Left renal pelvis (tissue), 4 donors: Measurements from ENCODE around the gene FRYL. TPM values are rescaled to one million over a fixed set of nuclear protein-coding genes. Genes with fewer than 3 reads are reported as not detected.
"Not testable (repeated sequence)": the region's sequence is repeated elsewhere in the genome, so short reads cannot be mapped to it uniquely, and the experiment has no call there.

Experiments used
- DNase-seq, 4 donors: peaks; one replicate each; pipeline ENCODE4 v3.0.0-alpha.2; 2013; ENCODE audit warnings: low read depth in 4 of 4, low spot score in 3 of 4
- polyA plus RNA-seq, 4 donors: library from polyadenylated mRNA; unstranded; fragments of 120-200 nt; gene quantifications; one replicate each; pipeline ENCODE4 v1.2.1, GENCODE V29; 2013; ENCODE audit not compliant: insufficient read length in 4 of 4

FRYL gene
- polyA plus RNA-seq, 4 donors = 47.9 to 60.7 (median 49.9) TPM

DNA sequence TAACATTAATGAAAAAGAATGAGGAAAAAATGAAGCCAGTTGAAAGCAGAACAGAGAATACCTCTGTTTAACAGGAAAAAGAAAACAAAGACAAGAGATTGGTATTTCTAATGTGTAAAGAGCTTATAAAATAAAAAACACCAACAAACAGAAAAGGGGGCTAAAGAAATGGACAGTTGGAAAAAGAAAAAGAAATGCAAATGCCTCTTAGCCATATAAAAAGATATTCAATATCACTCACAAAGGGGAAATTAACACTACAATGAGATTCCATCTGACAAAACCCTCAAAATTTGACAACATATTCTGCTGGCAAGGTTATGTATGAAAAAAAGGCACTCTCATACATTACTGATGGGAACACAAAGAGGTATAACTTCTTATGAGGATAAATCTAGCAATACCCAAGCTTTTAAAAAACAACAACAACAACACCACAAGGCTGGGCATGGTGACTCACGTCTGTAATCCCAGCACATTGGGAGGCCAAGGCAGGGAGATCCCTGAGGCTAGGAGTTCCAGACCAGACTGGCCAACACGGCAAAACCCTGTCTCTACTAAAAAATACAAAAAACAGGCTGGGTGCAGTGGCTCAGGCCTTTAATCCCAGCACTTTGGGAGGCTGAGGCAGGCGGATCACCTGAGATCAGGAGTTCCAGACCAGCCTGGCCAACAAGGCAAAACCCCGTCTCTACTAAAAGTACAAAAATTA is 75.8 kb downstream of the FRYL start:
- DNase-seq = no peak

DNA sequence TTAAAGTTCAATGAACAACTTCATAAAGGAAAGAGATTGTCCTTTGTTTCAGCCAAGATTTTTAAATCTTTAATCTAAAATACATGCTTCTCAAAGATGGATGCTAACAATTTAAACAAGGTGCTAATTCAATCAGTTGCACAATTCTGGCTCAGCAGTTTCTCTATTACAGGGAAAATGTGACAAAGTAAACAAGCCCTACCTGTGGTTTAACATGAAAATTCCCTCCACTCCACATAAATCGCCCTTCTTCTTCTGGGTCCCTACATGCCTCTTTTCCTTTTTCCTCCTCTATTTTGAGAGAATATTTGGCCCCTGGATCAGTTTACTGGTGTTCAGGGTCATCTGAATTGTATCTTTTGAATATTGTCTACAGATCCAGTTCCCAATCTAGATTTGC is 80.6 kb downstream of the FRYL start:
- no peak for DNase-seq

DNA sequence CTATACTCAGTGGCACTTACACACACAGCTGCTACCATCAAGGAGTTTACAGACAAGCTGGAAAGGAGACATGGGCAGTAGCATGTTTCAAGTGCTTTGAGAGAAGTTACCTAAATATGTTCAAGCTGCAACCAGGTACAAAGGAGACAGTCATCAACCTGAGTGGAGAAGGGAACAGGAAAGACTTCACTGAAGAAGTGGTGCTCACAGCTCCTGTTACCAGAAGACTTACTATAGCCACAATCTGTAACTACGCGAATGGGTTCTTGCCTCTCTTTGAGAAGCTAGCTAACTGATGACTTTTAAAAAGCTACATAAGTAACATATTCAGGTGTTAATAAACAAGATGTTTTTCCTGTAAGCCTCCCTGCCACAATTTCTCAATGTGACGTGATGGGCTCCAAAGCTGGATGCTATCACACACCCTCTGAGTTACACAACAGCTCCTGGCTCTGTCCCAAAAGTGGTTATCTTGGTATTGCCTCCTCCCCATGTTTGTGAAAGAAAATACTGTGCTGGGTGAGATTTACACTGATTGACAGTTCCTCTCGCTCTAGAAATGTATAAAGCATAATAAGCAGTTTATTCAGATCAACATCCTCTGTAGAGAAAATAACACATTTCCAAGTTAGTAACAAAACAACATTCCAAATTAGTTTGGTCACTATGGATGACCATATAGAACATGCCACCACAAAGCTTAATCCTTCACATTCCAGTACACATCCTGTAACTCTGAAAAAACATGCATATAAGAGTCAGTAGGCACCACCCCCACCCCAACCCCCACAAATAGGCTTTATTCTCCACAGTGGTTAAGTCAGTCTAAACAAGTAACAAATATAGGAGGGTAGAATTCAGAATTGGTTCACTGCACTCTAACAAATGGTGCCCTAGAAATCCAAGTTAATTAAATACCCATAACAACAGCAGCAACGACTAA is 81.8 kb downstream of the FRYL start:
- no peak for DNase-seq

DNA sequence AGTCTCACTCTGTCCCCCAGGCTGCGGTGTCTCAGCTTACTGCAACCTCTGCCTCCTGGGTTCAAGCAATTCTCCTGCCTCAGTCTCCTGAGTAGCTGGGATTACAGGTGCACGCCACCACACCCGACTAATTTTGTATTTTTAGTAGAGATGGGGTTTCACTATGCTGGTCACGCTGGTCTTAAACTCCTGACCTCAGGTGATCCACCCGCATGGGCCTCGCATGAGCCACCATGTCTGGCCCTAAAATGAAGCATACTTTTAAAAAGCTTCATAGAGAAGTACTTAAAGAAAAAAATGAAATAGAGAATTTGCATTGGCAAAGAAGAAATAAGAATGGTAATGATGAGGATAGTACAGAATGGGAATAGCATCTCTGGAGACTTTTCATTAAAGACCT is 82.6 kb downstream of the FRYL start:
- DNase-seq = not testable (repeated sequence)

DNA sequence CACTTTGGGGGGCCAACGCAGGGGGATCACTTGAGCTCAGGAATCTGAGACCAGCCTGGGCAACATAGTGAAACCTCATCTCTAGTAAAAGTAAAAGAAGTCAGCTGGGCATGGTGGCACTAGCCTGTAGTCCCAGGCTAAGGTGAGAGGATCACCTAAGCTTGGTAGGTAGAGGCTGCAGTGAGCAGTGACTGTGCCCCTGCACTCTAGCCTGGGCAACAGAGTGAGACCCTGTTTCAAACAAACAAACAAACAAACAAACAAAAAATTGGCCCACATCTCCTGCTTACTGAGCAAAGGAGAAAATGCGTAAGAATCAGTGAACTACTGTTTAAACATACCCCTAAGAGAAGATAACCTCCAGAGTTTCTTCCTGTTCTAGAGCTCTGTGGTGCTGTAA is 85.3 kb downstream of the FRYL start:
- no peak for DNase-seq

DNA sequence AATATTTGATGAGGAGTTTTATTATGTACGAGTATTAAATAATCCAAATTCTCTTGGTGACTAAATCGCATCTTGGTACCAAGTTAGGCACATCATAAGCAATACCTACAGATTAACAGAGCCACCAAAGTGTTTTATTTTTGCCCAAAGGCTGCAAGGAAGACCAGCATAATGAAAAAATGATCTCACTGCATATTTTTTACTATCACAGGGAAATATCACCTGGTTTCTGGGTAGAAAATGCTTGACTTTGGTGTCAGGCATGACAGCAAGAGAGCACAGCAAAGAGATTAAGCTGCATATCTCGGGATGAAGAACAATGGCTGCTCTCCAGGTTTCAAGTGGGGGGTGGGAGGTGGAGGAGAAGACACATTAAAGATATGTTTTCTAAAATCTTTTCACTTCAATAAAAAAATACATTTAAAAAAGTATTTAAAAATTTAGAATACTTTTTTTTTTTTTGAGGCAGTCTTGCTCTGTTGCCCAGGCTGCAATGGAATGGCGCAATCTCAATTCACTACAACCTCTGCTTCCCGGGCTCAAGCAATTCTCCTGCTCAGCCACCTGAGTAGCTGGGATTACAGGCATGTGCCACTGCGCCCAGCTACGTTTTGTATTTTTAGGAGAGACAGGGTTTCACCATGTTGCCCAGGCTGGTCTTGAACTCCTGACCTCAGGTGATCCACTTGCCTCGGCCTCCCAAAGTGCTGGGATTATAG is 86.1 kb downstream of the FRYL start:
- no peak for DNase-seq

DNA sequence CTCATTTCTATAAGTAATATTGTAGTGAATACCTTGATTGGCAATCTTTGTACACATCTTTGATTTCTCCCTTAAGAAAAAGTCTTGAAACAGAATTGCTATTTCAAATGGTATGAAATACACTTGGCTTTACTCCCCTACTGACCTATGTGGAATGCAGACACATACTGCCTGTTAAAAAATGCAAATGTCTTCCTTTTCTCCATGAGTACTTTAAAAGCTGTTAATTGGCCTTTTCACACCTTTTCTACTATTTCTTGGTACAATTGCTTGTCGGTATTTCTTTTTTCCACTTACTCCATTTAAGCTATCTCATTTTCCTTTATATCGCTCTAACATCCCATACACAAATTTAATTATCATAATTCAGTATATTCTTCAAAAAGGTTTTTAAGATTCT is 87.2 kb downstream of the FRYL start:
- no peak for DNase-seq

DNA sequence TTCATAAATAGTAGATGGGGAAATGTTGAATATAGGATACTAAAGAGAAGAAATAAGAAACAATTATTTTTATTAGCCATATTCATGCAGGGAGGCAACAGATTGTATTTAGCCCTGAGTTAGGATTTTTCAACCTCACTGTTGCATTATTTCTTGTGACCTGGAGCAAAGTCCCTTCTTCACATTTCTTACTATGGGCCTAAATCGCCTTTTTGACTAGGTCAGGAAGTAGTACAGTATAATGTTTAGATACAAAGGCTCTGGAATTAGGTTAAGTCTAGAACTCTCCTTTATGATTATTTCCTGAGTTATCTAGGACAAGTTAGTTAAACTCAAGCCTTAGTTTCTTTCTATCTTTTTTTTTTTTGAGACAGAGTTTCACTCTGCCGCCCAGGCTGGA is 88.0 kb downstream of the FRYL start:
- DNase-seq = no peak

DNA sequence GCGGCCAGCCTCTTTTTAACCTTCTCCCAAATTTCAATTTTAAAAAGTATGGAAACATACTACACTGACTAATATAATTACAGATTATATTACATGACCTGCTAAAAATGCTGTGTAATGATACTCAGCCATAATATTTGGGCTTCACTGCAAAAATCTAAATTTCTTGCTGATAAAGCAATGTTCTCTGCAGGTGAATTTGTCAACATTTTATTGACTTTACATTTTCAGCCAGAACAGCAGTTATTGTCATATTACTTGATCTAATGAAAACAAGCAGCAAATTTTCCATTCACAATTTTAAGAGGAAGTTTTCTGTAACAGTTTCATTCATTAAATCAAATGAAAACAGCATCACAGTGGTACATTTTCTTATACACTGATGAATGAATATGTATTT is 91.1 kb downstream of the FRYL start:
- no peak for DNase-seq

DNA sequence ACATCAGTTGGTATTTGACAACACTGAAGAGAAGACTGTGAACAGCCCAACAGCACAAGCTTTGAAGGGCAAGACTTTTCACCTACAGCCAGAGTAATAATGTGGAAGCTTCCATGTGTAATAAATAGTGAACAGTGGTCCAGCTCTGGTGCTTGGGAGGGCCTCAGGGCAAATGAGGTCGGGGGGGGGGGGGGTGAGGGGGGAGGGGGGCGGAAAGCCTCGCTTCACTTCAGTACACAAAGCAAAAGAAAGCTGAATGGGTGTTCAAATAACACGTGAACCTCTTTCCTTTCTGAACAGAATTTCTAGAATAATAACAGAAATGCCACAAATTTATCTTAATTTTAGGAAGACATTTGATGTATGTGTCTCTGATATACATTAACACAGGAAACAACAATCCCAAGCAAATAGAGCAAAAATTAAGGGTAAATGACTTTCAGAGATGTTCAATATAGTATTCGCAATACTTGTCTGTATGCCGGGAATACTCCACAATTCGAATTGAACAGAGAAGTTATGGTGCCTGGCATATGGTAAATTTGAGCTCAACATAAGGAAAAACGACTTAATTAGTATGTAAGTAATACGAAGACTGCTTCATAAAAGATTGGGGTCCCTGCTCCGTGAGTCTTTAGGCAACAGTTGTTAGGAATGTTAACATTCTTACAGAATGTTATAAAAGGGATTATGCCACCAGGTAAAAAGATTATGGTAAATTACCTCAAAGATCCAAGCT is 92.6 kb downstream of the FRYL start:
- no peak for DNase-seq

DNA sequence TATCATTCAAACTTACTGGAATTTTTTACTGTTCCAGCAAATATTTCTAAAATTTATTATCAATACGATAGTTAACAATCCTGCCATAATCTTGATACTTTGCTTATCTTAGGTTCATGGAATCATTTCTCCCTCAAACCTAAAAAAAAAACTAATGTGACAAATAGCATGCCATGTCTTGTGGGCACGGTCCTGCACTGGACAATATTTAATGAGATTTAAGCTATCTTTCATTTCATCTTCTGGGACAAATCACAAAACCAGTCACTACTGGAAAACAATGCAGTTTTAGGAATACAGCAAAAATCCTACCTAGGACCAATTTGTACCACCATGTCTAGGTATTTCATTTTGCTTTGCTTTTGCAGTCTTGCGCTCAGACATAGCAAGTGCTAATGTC is 93.7 kb downstream of the FRYL start:
- no peak for DNase-seq

DNA sequence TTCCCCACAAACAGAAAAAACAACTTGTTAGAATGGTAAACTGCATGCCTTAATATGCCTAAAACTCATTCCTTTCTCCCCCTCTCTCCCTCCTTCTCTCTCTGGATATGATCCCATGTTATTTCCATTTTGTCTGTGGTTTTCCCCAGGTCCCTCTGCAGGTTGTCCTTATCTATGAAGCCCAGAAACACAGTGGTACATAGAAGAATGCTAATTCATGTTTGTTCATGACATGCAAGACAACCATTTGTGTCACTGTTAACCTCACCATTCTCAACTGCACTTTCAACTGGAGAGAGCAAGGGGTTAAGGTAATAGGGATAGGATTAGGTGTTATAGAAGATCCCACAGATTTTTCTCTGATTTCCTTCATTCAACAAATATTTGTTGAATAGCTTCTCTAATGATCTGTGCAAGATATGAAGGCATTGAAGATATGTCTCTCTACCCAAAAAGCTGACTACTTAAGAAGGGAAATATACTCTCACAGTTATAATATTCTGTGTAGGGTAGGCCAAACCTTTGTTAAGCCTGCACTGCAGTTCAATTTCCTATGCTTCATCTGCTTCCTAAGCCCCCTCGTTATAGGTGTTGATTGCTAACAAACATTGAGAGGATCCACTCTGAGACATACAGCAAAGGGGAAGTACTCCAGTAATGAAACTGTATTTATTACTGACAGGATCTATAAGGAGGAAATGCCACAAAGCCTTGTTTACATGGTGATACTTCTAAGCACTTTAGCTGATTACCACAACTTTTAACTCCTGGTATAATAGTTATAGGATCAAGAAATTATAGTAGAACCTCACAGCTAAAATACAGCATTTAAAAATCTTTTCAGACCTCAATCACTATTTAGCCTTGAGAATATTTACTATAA is 96.1 kb downstream of the FRYL start:
- DNase-seq = no peak

DNA sequence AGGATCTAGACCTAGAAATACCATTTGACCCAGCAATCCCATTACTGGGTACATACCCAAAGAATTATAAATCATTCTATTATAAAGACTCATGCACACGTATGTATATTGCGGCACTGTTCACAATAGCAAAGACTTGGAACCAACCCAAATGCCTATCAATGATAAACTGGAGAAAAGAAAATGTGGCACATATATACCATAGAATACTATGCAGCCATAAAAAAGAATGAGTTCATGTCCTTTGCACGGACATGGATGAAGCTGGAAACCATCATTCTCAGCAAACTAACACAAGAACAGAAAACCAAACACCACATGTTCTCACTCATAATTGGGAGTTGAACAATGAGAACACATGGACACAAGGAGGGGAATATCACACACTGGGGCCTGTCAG is 97.2 kb downstream of the FRYL start:
- DNase-seq = not testable (repeated sequence)

DNA sequence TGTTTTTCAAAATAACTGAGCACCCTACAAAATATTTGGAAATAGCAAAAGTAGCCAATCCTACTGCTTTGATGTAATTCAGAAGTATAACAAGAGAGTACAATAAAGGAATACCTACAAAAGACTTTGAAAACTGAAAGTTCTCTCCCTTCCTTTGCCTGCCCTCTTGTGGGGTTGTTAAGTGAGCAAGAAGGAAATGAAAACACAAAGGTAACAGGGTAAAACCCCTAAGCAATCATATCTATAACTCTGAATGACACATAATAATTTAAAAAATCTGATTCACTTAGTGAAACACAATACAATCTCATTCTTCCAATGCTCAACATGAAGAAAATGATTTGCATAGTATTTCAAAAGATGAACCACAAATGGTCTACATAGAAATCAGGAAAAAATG is 98.2 kb downstream of the FRYL start:
- DNase-seq = no peak

DNA sequence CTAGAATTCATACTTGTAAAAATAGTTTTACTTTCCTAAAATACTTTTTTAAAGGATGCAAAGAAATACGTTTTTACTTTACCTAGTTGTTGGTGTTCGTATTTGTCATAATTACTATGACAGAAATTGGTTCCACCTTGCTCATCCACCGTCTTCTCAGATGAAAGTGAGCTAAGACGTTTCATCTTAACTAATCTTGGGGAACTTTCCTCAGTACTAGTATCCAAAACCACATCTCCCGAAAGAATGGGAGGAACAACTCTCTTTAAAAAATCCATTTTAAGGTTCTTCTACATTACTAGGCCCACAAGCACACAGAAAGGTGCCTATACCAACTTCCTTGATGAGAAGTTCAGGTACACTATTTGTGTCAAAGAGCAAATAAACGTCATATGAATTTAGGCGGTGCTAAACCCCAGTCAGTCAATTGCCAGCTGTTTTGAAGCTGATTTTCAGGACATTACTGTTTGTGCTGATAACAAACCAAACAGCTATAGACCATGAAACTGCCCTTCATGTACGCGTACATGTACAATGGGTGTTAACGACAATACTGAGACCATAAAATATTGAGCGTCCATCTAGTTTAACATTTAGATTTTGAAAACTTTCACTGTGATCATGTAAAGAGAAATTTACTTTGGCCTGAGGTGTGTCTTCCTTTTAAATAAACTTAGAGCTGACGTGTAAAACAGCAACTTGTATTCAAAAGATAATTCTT is 99.1 kb downstream of the FRYL start:
- DNase-seq = no peak

DNA sequence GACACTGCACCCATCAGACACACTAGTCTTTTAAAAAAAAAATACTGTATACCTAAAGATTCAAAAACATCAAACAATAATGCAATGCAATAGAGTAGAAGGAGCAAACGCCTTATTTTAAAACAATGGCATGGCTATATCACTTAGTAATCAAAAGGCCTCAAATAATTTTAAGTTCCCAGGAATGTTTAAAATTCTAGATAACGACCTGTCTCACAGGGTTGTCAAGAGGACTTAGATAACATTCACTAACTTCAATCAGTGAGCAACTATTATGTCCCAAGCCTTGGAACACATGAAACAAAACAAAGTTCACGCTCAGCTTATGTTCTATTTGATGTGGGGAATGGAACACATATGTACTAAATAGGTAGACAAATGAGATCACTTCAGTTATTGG is 106.5 kb downstream of the FRYL start:
- no peak for DNase-seq

DNA sequence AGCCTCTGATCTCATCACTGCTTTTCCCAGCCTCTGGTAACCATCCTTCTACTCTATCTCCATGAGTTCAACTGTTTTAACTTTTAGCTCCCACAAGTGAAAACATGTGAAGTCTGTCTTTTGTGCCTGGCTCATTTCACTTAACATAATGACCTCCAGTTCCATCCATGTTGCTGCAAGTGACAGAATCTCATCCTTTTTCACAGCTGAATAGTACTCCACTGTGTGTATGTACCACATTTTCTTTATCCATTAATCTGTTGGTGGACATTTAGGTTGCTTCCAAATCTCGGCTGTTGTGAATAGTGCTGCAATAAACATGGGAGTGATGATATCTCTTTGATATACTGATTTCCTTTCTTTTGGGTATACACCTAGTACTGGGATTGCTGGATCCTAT is 109.5 kb downstream of the FRYL start:
- DNase-seq = no peak

DNA sequence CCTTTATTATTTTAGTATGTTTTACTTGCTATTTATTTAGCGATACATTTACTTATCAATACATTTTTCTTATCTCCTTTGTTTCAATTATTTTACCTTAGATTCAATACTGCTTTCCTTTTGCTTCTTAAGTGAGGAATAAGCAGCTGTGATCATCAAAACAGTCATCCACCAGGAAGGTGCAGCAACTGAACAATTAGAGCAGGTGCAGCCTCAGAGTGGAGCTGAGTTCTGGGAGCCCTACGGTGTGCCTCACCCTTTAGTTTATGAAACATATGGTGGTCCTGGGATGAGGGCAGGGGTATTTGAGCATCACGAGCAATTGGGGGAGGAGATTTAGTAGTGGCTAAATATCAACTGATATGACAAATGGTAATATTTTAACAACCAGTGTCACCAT is 111.0 kb downstream of the FRYL start:
- no peak for DNase-seq
